Measurements from ENCODE around the gene C1orf21.

The C1orf21 gene

DNA sequence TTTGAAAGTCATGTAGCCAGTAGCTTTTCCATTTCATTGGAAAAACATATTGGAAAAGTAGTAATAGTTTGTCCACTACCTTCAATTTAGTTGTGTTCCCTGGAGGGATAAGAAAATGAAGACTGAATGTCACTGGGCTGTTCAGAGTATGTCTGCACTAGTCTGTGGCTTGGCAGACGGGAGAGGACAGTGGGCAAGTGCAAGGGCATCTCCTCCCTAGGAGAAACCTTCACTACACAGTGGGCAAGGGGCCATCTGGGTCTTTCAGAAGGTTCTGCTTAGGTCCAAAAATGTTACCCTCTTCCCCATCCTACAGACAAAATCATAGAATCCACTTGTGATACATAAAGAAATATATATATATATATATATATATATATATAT, 118.1 kb downstream of the C1orf21 start:
- no peak overlapping the region for H3K27ac ChIP-seq (ENCODE audit: low read depth, low read length)
- H3K9ac ChIP-seq (ENCODE audit: low read depth, low read length) = no peak overlapping the region
- H3K36me3 ChIP-seq (ENCODE audit: insufficient read depth, low read length) = no peaks in the 10 kb centered on the region; the same call in 1 of the 2 replicates
- peaks cover 20% of the 10 kb centered on the region for H3K4me1 ChIP-seq (ENCODE audit: insufficient read depth, low read length)
- no peak overlapping the region for H3K4me3 ChIP-seq (ENCODE audit: low read length)
- 100% methylated on average over 1 of the region's 1 CpG for WGBS
- no peaks in the 10 kb centered on the region for H3K27me3 ChIP-seq (ENCODE audit: insufficient read depth, low read length)
- H3K9me3 ChIP-seq (ENCODE audit: insufficient read depth, low read depth, low read length) = no peaks in the 10 kb centered on the region

DNA sequence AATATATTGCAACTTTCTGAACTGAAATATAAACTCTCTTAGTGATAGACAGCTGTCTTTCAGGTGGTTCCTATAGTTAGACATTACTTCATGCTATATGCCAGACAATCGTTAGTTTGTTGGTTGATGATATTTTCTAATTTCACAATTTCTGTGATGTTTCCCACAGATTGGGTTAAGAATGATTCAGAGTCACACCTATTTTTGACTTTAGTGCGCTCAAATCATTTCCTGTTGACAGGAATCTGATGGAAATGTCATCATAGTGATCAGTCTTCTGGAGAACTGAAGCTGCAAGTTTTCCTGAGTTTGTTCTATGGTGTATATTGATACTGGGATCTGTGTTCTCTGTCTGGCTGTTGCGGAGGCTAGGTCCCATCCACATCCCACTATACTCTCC, 119.7 kb downstream of the C1orf21 start:
- H3K36me3 ChIP-seq (ENCODE audit: insufficient read depth, low read length) = peaks cover 2% of the 10 kb centered on the region; the same call in 1 of the 2 replicates
- no peak overlapping the region for H3K27ac ChIP-seq (ENCODE audit: low read depth, low read length)
- no peak overlapping the region for H3K9ac ChIP-seq (ENCODE audit: low read depth, low read length)
- WGBS = 96% methylated on average over 2 of the region's 3 CpGs
- H3K4me1 ChIP-seq (ENCODE audit: insufficient read depth, low read length) = peaks cover 17% of the 10 kb centered on the region
- no peak overlapping the region for H3K4me3 ChIP-seq (ENCODE audit: low read length)
- H3K27me3 ChIP-seq (ENCODE audit: insufficient read depth, low read length) = no peaks in the 10 kb centered on the region
- H3K9me3 ChIP-seq (ENCODE audit: insufficient read depth, low read depth, low read length) = no peaks in the 10 kb centered on the region

GRCh38 chr1:184507165-184507564, 120.3 kb downstream of the C1orf21 start:
- 88% methylated on average over 1 of the region's 1 CpG for WGBS
- H3K36me3 ChIP-seq (ENCODE audit: insufficient read depth, low read length) = peaks cover 2% of the 10 kb centered on the region; the same call in 1 of the 2 replicates
- no peak overlapping the region for H3K9ac ChIP-seq (ENCODE audit: low read depth, low read length)
- H3K27me3 ChIP-seq (ENCODE audit: insufficient read depth, low read length) = no peaks in the 10 kb centered on the region
- H3K9me3 ChIP-seq (ENCODE audit: insufficient read depth, low read depth, low read length) = no peaks in the 10 kb centered on the region
- H3K4me1 ChIP-seq (ENCODE audit: insufficient read depth, low read length) = peaks cover 17% of the 10 kb centered on the region
- H3K4me3 ChIP-seq (ENCODE audit: low read length) = no peak overlapping the region
- no peak overlapping the region for H3K27ac ChIP-seq (ENCODE audit: low read depth, low read length)

DNA sequence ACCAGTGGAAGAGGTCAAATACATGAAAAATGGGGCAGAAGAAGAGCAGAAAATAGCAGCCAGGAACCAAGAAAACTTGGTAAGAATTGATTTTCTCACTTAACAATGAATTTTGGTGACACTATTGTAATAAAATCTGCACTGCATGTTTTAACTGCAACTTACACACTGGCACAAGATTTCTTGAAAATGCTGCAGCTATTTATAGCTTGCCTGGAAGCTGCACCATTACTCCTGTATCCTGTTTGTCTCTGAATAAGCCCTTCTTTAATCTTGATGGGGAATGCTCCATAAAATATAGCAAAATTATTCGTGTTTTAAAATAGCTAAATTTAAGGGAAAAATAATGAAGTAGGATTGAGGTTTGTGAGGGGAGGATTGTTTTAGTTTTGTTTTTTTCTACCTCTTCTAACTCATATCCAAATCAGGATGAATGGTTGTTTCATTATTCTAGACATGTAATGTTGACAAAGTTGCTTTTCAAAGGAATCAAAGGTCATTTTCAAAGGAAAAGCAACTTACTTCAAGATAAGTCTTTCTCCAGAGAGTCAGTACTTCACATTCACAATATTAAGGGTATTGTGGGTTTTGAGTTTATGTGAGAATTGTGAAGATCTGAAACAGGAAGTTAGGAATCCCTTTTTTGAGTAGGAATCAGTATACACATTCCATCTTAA, 120.9 kb downstream of the C1orf21 start:
- WGBS = 86% methylated on average over 1 of the region's 1 CpG
- Histone ChIP-seq H3K4me3 (ENCODE audit: low read length) (no peak overlapping the region), H3K36me3 (ENCODE audit: insufficient read depth, low read length) (peaks cover 2% of the 10 kb centered on the region; the same call in 1 of the 2 replicates), H3K27me3 (ENCODE audit: insufficient read depth, low read length) (no peaks in the 10 kb centered on the region), H3K4me1 (ENCODE audit: insufficient read depth, low read length) (peaks cover 17% of the 10 kb centered on the region), H3K9ac (ENCODE audit: low read depth, low read length) (no peak overlapping the region), H3K9me3 (ENCODE audit: insufficient read depth, low read depth, low read length) (no peaks in the 10 kb centered on the region), H3K27ac (ENCODE audit: low read depth, low read length) (no peak overlapping the region)

DNA sequence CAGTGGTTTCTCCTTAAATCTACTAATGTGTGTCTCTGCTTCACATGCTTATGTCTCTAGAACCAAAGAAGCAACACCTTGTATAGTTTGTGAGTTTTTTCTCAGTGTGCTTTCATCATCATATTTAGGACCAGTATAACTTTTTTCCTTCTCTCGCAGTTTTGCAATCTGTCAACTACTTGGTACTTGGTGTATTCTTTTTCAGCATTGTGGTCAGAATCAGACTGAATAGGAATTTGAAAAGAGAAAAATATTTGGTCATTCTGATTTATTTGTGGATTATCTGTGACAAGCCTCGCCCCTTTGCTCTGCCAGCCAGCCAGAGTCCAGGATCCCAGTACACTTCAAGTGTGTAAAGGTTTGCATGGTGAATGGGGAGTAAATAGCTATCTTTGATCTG, 122.3 kb downstream of the C1orf21 start:
- peaks cover 2% of the 10 kb centered on the region; the same call in 1 of the 2 replicates for H3K36me3 ChIP-seq (ENCODE audit: insufficient read depth, low read length)
- H3K4me1 ChIP-seq (ENCODE audit: insufficient read depth, low read length) = peaks cover 12% of the 10 kb centered on the region
- no peaks in the 10 kb centered on the region for H3K27me3 ChIP-seq (ENCODE audit: insufficient read depth, low read length)
- no peaks in the 10 kb centered on the region for H3K9me3 ChIP-seq (ENCODE audit: insufficient read depth, low read depth, low read length)
- H3K4me3 ChIP-seq (ENCODE audit: low read length) = no peak overlapping the region
- no peak overlapping the region for H3K9ac ChIP-seq (ENCODE audit: low read depth, low read length)
- no peak overlapping the region for H3K27ac ChIP-seq (ENCODE audit: low read depth, low read length)
- 91% methylated on average over 2 of the region's 2 CpGs for WGBS

DNA sequence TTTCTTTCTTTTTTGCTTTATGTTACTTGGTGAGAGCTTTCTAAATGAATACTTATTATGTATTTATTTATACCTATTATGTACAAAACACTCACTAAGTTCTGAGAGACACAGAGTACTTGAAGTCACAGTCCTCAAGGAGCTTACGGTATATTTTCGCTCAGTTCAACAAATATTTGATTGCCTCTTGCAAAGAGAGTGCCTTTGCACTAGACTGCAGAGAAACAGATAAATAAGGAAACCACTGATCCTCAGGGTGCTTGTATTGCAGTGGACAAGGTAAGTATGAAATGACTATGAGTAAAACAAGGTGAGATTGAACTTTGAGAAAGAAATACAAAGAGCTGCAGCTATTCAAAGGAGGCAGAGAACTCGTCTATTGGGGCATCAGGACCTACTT, 123.3 kb downstream of the C1orf21 start:
- WGBS = 97% methylated on average over 3 of the region's 3 CpGs
- Histone ChIP-seq H3K4me1 (ENCODE audit: insufficient read depth, low read length) (peaks cover 3% of the 10 kb centered on the region; the same call in 1 of the 2 replicates), H3K27me3 (ENCODE audit: insufficient read depth, low read length) (no peaks in the 10 kb centered on the region)

DNA sequence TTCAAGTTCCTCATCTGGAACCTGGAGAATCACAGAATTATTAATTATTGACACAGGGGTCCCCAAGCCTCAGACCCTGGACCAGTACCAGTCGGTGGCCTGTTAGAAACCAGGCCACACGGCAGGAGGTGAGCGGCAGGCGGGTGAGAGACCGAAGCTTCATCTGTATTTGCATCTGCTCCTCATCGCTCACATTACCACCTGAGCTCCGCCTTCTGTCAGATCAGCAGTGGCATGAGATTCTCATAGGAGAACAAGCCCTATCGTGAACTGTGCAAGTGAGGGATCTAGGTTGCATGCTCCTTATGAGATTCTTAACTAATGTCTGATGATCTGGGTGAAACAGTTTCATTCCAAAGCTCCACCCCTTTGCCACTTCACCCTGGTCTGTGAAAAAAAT, 125.9 kb downstream of the C1orf21 start:
- no peak overlapping the region for H3K27ac ChIP-seq (ENCODE audit: low read depth, low read length)
- H3K9me3 ChIP-seq (ENCODE audit: insufficient read depth, low read depth, low read length) = no peaks in the 10 kb centered on the region
- peaks cover 3% of the 10 kb centered on the region; the same call in 1 of the 2 replicates for H3K4me1 ChIP-seq (ENCODE audit: insufficient read depth, low read length)
- no peak overlapping the region for H3K4me3 ChIP-seq (ENCODE audit: low read length)
- H3K36me3 ChIP-seq (ENCODE audit: insufficient read depth, low read length) = peaks cover 2% of the 10 kb centered on the region; the same call in 1 of the 2 replicates
- no peaks in the 10 kb centered on the region for H3K27me3 ChIP-seq (ENCODE audit: insufficient read depth, low read length)
- 86% methylated on average over 8 of the region's 8 CpGs for WGBS
- no peak overlapping the region for H3K9ac ChIP-seq (ENCODE audit: low read depth, low read length)

More for the DNA sequence above, 123.3 kb downstream of the C1orf21 start:
- no peak overlapping the region for H3K27ac ChIP-seq (ENCODE audit: low read depth, low read length)
- H3K9me3 ChIP-seq (ENCODE audit: insufficient read depth, low read depth, low read length) = no peaks in the 10 kb centered on the region
- H3K36me3 ChIP-seq (ENCODE audit: insufficient read depth, low read length) = peaks cover 2% of the 10 kb centered on the region; the same call in 1 of the 2 replicates
- no peak overlapping the region for H3K4me3 ChIP-seq (ENCODE audit: low read length)
- no peak overlapping the region for H3K9ac ChIP-seq (ENCODE audit: low read depth, low read length)

DNA sequence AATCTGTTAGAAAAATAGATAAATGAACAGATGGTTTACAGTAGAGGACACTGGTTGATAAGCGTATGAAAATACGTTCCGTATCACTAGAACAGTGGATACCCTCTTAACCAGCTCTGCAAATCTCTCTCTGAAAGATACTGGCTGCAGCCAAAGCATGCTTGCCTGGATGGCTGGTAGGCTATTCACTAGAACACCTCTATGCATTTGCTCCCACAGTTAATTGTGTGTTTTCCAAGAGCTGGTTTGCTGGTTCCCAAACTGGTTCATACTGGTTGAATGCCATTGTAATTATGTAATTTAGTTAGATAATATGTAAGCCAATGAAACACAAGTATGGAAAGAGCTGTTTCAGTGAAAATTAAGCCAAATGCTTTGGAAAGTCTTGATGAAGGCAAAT, 126.6 kb downstream of the C1orf21 start:
- peaks cover 2% of the 10 kb centered on the region; the same call in 1 of the 2 replicates for H3K36me3 ChIP-seq (ENCODE audit: insufficient read depth, low read length)
- H3K4me1 ChIP-seq (ENCODE audit: insufficient read depth, low read length) = peaks cover 3% of the 10 kb centered on the region; the same call in 1 of the 2 replicates
- H3K27me3 ChIP-seq (ENCODE audit: insufficient read depth, low read length) = no peaks in the 10 kb centered on the region
- no peaks in the 10 kb centered on the region for H3K9me3 ChIP-seq (ENCODE audit: insufficient read depth, low read depth, low read length)
- WGBS = 94% methylated on average over 3 of the region's 3 CpGs
- H3K4me3 ChIP-seq (ENCODE audit: low read length) = no peak overlapping the region
- no peak overlapping the region for H3K27ac ChIP-seq (ENCODE audit: low read depth, low read length)
- H3K9ac ChIP-seq (ENCODE audit: low read depth, low read length) = no peak overlapping the region

GRCh38 chr1:184513966-184514365, 127.1 kb downstream of the C1orf21 start:
- 87% methylated on average over 4 of the region's 4 CpGs for WGBS
- Histone ChIP-seq H3K27me3 (ENCODE audit: insufficient read depth, low read length) (no peaks in the 10 kb centered on the region), H3K9me3 (ENCODE audit: insufficient read depth, low read depth, low read length) (no peaks in the 10 kb centered on the region), H3K4me1 (ENCODE audit: insufficient read depth, low read length) (peaks cover 3% of the 10 kb centered on the region; the same call in 1 of the 2 replicates), H3K9ac (ENCODE audit: low read depth, low read length) (no peak overlapping the region), H3K36me3 (ENCODE audit: insufficient read depth, low read length) (peaks cover 2% of the 10 kb centered on the region; the same call in 1 of the 2 replicates), H3K4me3 (ENCODE audit: low read length) (no peak overlapping the region), H3K27ac (ENCODE audit: low read depth, low read length) (no peak overlapping the region)

GRCh38 chr1:184514447-184514846, 127.6 kb downstream of the C1orf21 start:
- peaks cover 4% of the 10 kb centered on the region; the same call in 1 of the 2 replicates for H3K4me1 ChIP-seq (ENCODE audit: insufficient read depth, low read length)
- no peaks in the 10 kb centered on the region for H3K27me3 ChIP-seq (ENCODE audit: insufficient read depth, low read length)
- H3K9ac ChIP-seq (ENCODE audit: low read depth, low read length) = no peak overlapping the region
- no peaks in the 10 kb centered on the region for H3K9me3 ChIP-seq (ENCODE audit: insufficient read depth, low read depth, low read length)
- peaks cover 2% of the 10 kb centered on the region; the same call in 1 of the 2 replicates for H3K36me3 ChIP-seq (ENCODE audit: insufficient read depth, low read length)
- 100% methylated on average over 2 of the region's 2 CpGs for WGBS
- no peak overlapping the region for H3K27ac ChIP-seq (ENCODE audit: low read depth, low read length)
- no peak overlapping the region for H3K4me3 ChIP-seq (ENCODE audit: low read length)

DNA sequence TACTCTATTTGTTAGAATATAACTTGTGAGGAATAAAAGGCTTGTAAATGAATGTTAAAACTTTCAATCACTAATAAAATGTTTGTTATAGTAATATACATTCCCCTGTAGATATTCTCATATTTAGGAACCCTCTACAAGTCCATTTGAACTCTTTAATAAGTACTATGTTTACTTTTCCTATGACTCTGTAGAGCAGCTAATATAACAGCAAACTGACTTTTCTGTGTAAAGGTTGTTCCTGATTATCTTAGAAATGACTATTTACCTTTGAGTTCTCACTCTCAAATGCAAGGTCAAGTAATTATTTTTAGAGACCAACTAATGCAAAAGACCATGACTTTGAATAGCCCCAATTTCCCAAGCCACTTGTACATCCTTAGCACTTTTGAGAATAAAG, 130.3 kb downstream of the C1orf21 start:
- Histone ChIP-seq H3K9ac (ENCODE audit: low read depth, low read length) (no peak overlapping the region), H3K27ac (ENCODE audit: low read depth, low read length) (no peak overlapping the region), H3K27me3 (ENCODE audit: insufficient read depth, low read length) (no peaks in the 10 kb centered on the region), H3K4me1 (ENCODE audit: insufficient read depth, low read length) (peaks cover 16% of the 10 kb centered on the region; the same call in 1 of the 2 replicates), H3K4me3 (ENCODE audit: low read length) (no peak overlapping the region), H3K9me3 (ENCODE audit: insufficient read depth, low read depth, low read length) (no peaks in the 10 kb centered on the region), H3K36me3 (ENCODE audit: insufficient read depth, low read length) (no peaks in the 10 kb centered on the region)

All from HUES64 (cell line).